GM21717 (cell line): Measurements from ENCODE around the gene DCTN3.

ENCODE experiments used
- ATAC-seq: cut with Tn5 transposase; IDR thresholded peaks from one replicate; pipeline ENCODE4 v1.9.1; 2021; ENCODE audit warnings: mild to moderate bottlenecking, moderate library complexity; ENCODE audit not compliant: unreplicated experiment

Gene DCTN3

DNA sequence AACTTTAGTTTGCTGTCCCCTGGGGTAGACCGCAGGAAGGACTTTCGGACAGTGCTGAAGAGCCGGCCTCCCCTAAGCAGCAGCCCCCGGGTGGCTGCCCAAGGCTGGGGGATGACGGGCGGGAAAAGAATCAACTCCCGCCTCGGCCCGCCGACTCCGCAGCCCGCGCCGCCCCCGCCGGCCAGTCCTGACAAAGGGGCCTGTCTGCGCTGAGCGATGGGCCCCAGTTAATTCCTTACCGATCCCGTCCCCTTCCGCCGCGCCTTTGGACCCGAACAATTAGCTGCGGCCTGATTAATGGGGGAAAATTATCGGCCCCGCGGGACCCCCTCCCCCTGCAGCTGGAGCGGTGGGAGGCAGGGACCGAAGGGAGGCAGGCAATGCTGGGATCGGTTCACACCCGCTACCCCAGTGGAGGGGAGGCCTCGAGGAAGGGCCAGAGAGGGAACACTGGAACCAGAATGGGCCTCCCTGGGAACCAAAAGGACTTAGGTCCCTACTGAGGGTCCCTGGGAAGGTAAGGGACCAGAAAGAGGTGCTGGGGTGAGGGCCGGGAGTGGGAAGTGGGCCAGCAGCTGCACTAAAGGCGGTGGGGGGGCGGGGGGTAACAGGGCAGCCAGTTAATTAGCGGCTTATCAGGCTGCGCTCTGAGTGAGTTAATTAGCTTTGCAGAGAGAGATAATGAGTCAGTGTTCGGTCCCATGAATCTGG, 4.3 kb upstream of the DCTN3 start:
- ATAC-seq = no peak

DNA sequence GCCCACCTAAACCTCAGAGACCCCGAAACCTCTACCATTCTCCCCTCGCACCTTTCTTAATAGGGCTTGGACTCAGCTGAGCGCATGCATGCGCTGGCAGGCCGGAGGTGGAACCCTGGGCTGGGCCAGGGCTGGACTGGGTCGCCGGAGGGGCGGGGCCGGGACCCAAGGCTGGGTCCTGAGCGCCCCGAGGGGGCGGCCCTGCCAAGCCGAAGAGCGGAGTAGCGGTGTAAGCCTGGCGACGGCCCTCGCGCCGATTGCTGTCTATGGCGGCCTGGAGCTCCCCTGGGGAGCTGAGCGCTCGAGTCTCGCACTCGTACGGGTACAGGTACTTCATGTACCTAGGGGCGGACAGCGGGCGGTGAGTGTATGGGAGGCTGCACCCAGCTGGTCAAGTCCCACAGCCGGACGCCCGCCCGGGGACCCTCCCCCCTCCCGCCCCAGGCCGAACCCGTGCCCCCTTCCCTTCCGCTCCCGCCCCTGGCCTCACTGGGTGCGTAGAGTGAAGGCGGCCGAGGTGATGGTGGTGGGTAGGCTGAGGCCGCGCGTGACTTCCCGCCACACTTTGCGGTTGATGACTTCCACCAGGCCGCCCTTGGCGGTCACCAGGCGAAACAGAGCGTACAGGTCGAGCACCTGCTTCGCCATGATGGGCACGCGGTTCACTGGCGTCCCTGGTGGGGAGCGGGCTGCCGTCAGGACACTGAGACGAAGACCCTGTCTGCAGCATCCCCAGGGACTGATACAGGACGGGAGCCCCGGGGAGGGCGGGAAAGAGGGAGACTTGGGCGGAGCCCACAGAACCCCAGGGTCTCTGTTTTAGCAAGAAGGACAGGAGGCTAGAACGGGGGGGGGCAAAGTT, 3.3 kb upstream of the DCTN3 start:
- no peak for ATAC-seq

DNA sequence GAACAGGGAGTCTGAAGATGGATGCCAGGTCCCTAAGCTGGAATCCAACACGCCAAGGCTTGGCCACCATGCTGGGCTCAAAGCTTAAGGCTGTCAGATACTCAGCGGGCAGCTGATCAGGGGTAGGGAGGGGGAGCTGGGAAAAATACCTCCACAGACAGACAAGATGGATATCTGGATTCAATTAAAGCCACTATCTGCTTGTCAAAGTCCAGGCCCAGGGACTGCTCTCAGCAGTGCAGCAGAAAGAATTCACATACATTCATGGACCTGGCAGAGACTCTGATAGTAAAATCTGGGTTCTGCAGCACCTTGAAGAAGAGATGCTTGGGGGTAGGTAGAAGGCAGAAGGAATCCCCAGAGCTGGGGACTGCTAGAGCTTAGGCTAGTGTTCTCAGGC, 5.2 kb downstream of the DCTN3 start:
- no peak for ATAC-seq

- no peak for ATAC-seq
Measured at GRCh38 chr9:34612788-34613390, 7.4 kb downstream of the DCTN3 start.

GRCh38 chr9:34611811-34612787, 8.2 kb downstream of the DCTN3 start, which contains the start of gene RPP25L:
RPP25L (minus strand) TSS chr9:34612097; CDS start chr9:34611296, 801 bp downstream.
- ATAC-seq = peak; percentile 82

DNA sequence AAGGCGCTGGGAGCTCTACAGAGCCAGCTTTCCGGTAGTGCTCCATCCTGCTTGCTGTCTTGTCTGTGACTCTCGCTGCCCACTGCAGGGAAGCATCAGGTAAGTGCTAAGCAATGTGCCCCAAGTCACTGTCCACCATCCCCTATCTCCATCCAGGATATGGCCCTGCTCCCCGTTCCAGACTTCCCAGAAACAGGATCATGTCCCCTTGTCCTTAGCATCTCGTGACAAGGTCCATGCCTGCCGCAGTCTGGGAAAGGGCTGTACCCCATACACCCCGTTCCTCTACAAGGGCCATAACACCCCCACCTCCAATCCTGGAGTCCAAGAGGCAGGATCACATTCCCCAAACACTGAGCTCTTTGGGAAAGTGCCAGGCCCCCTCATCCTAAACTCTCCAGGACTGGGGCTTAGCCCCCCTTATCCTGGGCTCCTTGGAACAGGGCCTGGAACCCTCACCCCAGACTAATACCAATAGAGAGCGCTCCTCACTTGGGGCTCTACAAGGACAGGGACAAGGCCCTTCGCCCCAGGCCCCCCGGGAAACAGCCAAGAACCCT, 9.0 kb downstream of the DCTN3 start:
- peak; percentile 5 for ATAC-seq

DNA sequence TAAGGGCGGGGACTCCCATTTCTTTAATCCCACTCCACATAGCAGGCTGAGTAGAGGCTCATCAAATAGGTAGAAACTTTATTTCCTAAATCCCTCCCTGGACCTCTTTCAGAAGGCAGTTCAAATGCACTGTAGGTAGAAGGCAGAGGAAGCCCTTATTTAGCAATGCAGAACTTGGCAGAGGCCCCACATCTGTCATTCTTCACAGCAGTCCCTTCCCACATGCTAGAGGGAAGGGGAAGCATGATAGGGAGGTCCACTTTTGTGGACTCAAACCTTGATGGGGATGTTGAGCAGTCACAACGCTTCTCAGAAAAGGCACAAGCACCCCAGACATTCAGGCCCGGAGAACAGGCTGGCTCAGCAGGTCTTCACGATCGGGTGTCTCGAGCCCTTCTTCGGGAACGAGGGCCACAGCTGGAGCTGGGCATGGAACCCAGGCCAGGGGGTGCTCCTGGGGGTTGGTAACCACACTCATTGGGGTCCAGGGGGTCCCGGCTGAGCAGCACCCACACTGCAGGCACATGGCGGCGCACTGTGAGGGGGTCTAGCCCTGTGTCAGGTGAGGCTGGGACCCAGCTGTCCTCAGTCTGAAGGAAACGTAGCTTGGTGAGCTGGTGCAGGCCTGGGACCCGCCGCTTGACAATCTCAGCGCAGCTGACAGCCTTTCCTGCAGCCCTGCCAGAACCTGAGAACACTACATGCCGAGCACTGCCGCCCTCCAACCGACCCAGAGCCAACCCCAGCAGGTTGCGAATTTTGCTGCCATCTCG, 9.7 kb downstream of the DCTN3 start:
- no peak for ATAC-seq

- no peak for ATAC-seq
Measured at GRCh38 chr9:34607331-34607730, 13.0 kb downstream of the DCTN3 start.

- no peak for ATAC-seq
Measured at GRCh38 chr9:34606905-34607304, 13.4 kb downstream of the DCTN3 start.

- ATAC-seq = no peak
Measured at GRCh38 chr9:34606190-34606589, 14.1 kb downstream of the DCTN3 start.

DNA sequence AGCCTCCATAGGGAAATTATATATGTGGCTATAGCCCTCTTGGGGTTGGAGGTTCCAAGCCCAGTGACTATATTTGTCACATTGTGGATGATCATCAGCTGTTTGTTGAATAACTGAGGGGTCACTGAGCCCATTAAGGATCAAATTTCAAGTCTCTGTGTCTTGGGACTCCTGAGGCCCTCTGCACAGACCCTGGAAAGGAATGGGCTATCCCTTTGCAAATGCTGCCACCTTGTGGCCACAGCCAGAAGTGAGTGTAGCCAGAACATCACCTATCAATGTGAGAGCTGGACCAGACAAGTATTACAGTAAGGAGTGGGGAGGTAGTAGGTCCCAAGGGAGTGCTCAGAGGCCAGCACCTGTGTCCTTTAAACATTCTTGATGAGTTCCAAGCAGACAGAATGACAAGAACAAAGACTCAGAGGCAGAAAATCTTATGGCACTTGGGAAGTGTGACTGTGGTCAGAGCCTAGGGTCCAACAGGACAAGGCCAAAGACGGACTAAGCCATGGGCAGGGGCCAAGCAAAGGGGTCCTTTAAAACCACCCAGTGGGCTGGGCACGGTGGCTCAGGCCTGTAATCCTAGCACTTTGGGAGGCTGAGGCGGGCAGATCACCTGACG, 16.6 kb downstream of the DCTN3 start:
- peak; percentile 64 for ATAC-seq

GRCh38 chr9:34601937-34602573, 18.2 kb downstream of the DCTN3 start:
- ATAC-seq = no peak

- no peak for ATAC-seq
Measured at GRCh38 chr9:34600908-34601307, 19.4 kb downstream of the DCTN3 start.

GRCh38 chr9:34599546-34599945, 20.7 kb downstream of the DCTN3 start:
- no peak for ATAC-seq

DNA sequence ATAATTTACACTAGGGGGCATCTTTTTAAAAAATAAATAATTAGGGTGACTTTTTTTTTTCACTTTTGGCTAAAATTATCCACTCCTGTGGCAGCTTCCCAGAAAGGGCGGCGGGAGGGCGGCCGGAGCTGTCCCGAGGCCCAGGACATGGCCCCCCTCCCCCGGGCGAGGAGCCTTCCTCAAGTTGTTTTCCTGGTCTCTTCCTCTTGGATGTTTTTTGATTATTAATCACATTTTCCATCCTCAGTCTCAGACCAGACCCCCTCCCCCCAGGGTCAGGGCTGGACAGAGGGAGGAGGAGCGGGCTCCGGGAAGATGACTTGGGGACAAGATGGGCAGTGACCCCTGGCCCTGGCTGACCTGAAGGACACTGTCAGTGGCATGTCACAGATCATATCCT, 26.1 kb downstream of the DCTN3 start:
- no peak for ATAC-seq

GRCh38 chr9:34592895-34593601, 27.2 kb downstream of the DCTN3 start:
- no peak for ATAC-seq

DNA sequence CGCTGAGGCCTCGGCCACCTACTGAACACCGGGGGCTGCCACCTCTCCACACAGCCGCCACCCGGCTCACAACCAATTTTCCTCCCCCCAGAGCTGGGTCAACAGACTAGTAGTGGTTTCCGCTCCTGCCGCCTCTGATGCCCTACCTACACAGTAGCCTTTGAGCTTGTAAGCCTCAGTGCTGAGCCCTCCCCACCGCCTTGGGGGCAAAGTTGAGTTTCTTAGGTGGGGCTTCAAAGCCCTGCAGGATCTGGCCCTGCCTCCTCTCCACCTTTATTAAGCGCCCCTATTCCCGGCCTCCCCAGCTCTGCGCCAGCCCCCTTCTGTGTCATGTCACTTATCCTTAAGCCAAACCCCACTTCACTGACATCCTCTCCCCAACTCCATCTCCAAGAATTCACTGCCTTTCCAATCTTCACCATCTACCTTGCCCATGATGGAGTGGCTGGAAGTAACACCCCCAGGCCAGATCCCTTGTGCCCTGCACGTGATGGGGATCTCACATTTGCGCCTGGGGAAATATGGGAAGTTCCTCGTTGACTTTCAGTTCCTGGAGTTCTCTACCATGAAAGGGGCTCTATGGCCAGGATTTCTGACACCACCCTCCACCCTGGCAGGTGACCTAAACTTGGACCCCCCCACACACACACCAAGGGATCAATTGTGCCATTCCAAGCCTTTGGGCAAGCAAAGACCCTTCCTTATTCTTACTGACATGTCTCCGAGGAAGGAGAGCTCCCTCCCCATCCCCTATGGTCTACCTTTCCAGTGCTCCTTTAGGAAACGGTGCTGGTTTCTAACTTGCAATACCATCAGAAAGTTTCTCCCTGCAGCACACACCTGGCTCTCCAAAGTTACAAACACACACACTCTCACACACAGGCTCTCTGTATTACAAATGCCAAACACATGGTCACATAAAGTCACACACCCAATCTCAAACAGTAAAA, 28.1 kb downstream of the DCTN3 start:
- no peak for ATAC-seq
